Inferior parietal cortex (tissue), 1 donor: ENCODE measurements around the gene OCRL.

ENCODE experiments used
- DNase-seq: peaks from one replicate; pipeline ENCODE4 v3.0.0-alpha.2; 2016; ENCODE audit errors: extremely low spot score

OCRL gene

GRCh38 chrX:129585167-129585566, 45.1 kb downstream of the OCRL start:
- DNase-seq = no peak

- DNase-seq = no peak
Measured at GRCh38 chrX:129585691-129586090, 45.6 kb downstream of the OCRL start.

DNA sequence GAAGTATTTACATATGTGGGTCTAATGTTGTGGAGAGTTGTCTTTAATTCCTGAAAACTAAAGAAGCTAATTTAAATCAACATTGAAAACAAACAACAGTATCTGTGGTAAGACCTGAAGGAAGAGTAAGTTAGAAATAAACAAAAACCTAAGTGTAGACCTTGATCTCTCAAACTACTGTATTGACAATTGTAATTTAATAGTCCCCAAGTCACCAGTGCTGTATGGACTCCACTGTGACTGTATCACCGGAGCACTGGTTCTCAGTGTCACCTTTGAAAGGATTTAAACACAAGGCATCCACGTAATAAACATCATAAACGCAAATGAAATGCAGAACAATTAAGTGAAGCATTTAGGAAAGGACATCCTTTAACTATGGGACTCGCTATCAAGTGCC, 46.4 kb downstream of the OCRL start:
- DNase-seq = no peak

DNA sequence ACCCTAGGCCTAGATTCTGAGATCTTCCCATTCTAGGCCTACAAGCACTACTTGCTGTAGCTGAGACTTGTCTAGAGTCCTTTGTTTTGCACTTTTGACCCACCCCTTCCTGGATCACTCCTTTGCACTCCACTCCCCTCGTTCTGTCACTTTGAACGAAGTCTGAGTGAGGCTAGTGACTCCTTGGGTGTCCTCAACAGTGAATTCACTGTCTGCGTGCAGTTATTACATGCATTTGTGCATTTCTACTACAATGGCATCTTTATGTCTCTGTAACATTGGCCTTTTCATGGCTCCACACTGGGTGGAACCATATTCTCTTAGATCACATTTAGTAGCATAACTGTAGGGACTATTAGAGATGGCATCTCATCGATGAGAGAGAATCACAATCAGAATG, 50.5 kb downstream of the OCRL start:
- no peak for DNase-seq

DNA sequence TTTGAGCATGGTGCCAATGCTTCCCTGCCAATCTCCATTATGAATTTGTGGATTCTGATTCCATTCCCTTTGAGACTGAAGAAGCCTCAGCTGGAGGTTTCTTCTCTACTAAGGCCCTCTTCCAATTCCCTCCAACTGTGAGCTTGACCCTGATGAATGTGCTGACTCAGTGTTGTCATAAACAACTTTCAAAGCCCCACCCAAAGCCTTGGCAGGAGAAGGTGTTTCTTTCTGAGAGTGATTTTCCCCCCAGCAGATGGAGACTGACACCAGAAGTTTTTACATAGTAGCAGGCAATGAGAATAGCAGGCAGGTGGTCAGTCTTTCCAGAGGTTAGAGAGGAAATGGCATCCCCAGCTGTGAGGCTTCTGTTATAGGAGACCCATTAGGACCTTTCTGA, 53.1 kb downstream of the OCRL start:
- no peak for DNase-seq

DNA sequence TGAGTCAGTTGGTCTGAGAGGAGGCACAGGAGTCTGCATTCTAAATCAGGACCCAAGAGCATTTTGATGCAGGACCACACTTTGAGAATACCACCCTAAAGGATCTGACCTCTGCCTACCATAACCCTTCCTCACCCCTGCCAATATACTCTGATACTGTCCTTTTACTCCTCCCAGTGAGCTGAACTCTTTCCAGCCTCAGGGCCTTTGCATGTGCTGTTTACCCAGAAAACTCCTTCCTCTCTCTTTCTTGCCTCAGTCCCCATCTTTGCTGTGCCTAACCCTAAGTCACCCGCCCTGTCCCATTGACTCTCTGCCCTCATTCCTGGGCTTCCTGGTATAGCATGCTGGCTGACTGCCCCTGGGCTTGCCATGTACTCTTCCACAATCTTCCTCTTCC, 54.7 kb downstream of the OCRL start:
- no peak for DNase-seq

- no peak for DNase-seq
Measured at GRCh38 chrX:129596077-129596476, 56.0 kb downstream of the OCRL start.

- DNase-seq = no peak
Measured at GRCh38 chrX:129597905-129598304, 57.8 kb downstream of the OCRL start.

GRCh38 chrX:129599499-129599898, 59.4 kb downstream of the OCRL start:
- no peak for DNase-seq

GRCh38 chrX:129599996-129600395, 59.9 kb downstream of the OCRL start:
- no peak for DNase-seq

DNA sequence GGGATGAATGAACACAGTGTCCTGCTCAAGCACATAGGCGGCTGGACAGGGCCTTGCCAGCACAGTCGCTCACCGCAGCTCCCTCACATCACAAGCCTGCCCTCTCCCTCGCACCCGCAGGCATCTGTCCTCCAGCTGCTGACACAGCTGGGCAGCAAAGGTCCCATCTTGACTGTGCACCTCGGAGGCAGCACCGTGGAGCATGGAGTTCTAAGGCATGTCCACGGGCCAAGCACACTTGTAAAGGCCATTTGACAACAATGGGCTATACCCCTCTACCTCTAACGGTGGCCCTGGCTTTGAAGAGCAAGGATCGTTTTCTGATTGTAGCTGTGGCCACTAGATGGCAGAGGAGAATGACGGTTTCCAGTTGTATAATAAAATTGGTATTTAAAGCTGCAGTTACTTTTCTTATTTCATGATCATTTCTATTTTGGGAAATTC, 60.9 kb downstream of the OCRL start:
- peak; percentile 52 for DNase-seq

DNA sequence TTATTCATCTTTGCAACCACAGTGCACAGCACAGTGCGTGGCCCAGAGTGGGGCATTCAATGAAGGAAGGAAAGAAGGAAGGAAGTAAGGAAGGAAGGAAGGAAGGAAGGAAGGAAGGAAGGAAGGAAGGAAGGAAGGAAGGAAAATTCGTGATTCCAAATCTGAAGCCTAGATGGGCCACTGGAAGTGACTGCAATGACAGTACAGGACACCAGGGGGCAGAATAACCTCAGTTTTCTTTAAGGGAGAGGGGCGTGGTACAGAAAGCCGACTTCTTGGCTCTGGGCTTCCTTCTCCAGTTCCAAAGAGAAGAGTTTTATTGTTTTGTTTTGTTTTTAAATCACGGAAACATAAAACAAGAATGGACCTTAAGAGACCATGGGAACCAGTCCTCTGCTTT, 66.9 kb downstream of the OCRL start:
- peak; percentile 80 for DNase-seq

DNA sequence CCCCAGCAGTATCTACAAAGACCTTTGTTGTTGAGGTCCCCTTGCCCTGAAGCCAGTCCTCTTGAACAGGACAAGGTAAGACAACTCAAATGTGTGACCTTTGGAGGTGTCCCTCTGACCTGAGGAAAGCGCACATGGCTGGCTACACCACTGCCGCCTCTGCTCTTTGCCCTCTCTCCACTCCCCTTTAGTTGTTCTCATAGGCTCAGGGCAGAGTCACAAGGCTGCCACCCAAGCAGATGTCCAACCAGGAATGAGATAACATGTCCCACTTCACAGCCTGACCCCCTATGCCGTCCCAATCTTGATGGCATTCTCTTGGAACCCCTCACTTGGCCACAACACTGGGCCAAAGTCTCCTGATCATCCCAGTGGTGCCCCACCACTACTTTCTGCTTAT, 68.4 kb downstream of the OCRL start:
- DNase-seq = no peak

GRCh38 chrX:129609395-129609794, 69.3 kb downstream of the OCRL start:
- DNase-seq = no peak

- DNase-seq = no peak
Measured at GRCh38 chrX:129612396-129612795, 72.3 kb downstream of the OCRL start.

DNA sequence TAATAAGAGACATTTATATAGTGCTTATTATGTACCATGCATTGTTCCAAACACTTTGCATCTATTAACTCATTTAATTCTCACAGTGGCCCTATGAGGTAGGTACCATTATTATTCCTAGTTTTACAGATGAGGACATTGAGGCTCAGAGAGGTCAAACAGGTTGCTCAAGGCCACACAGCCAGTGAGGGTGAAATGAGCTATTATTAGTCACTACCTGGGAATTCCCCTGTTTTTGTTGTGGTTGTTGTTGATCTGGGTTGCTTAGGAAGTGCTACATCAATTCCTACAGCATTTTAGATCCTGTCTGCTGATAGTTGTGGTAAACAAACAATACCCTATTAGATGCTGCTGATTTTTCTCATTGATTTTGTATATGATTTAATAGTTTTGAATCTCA, 73.5 kb downstream of the OCRL start:
- DNase-seq = no peak

GRCh38 chrX:129614481-129615255, 74.6 kb downstream of the OCRL start:
- DNase-seq = no peak

GRCh38 chrX:129617420-129617819, 77.4 kb downstream of the OCRL start:
- DNase-seq = no peak

DNA sequence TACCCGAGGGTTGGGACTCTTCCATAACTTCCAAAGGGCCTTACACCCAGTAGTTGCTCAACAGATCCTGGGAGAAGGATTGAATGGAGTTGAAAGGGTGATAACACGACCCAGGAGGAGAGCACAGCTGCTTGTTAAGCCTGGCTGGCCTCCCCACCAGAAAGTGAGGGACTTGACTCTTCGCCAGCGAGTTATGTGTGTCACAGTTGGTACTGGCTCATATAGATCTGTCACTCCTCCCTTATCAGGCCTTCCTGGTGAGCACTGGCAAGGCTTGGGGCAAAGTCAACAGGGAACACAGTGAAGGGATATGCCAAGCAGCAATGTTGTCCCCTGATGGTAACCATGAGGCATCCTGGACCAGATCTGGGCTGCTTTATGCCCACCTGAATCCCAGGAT, 78.9 kb downstream of the OCRL start:
- DNase-seq = no peak

- no peak for DNase-seq
Measured at GRCh38 chrX:129622757-129623301, 82.8 kb downstream of the OCRL start.

GRCh38 chrX:129626026-129626425, 86.0 kb downstream of the OCRL start:
- DNase-seq = no peak

GRCh38 chrX:129629837-129630236, 89.8 kb downstream of the OCRL start:
- DNase-seq = no peak

DNA sequence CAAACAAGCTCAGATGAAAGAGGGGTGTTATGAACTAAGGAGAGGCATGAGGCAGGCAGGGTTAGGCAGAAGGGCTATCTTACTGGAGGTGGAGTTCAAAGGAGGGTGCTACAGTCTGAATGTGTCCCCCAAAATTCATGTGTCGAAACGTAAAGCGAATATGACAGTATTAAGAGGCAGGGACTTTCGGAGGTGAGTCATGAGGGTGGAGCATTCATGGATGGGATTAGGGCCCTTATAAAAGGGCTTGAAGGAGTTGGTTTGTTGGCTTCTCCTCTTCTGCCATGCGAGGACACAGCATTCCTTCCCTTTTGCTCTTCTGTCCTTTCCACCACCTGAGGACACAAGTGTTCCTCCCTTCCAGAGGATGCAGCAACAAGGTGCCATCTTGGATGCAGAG, 91.8 kb downstream of the OCRL start:
- no peak for DNase-seq

GRCh38 chrX:129632443-129632842, 92.4 kb downstream of the OCRL start:
- no peak for DNase-seq
